ENCODE results near the gene CDC42BPB.

DNA sequence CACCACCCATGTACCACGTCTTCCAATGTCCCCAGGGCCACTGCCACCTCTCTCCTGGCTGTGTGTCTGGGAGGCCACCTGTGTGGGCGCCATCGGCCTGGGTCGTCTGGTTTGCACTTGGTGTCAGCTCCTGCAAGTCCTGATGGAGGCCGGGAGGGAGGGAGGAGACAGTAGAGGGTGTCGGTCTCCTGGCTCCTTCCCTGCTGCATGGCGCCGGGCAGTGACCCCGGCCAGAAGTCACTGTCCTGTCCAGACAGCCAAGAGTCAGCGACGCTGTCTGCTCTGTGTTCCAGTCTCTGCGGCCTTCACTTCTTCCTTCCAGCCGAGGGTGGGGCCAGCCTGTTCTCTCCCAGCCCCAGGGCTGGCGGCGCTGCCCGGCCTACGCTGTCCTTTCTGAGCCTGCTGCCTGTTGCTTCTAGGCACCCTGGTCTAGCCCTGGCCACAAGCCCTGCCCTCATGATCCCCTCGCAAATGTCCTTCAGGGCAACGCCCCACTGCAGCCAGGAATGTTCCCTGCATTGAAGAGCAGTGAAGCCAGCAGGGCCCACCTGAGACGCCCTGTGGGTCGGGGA lies 13.7 kb upstream of the CDC42BPB start:
- TF ChIP-seq, protein P1, sequence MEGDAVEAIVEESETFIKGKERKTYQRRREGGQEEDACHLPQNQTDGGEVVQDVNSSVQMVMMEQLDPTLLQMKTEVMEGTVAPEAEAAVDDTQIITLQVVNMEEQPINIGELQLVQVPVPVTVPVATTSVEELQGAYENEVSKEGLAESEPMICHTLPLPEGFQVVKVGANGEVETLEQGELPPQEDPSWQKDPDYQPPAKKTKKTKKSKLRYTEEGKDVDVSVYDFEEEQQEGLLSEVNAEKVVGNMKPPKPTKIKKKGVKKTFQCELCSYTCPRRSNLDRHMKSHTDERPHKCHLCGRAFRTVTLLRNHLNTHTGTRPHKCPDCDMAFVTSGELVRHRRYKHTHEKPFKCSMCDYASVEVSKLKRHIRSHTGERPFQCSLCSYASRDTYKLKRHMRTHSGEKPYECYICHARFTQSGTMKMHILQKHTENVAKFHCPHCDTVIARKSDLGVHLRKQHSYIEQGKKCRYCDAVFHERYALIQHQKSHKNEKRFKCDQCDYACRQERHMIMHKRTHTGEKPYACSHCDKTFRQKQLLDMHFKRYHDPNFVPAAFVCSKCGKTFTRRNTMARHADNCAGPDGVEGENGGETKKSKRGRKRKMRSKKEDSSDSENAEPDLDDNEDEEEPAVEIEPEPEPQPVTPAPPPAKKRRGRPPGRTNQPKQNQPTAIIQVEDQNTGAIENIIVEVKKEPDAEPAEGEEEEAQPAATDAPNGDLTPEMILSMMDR (IDR thresholded peaks at IDR 0.05), result no peak
- TF ChIP-seq POLR2A (IDR thresholded peaks at IDR 0.05), result no peak
